GM18517 (cell line): ENCODE data around the gene CDK6.
"Not testable (repeated sequence)": the region's sequence is repeated elsewhere in the genome, so short reads cannot be mapped to it uniquely, and the experiment has no call there.

Experiments
- ATAC-seq: cut with Tn5 transposase; IDR thresholded peaks from one replicate; pipeline ENCODE4 v1.9.1; 2021; ENCODE audit warnings: mild to moderate bottlenecking, moderate library complexity; ENCODE audit not compliant: unreplicated experiment

CDK6 gene

DNA sequence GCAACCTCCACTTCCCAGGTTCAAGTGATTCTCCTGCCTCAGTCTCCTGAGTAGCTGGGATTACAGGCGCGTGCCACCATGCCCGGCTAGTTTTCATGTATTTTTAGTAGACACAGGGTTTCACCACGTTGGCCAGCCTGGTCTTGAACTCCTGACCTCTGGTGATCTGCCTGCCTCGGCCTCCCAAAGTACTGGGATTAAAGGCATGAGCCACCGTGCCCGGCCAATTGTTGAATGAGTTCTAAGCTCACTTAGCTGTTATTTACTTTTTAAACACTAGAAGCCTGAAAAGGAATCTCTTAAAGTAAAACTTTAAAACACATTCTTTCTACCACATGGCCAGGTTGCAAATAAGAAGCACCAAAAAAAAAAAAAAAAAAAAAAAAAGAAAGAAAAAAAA, 231.9 kb downstream of the CDK6 start:
- ATAC-seq = not testable (repeated sequence)

DNA sequence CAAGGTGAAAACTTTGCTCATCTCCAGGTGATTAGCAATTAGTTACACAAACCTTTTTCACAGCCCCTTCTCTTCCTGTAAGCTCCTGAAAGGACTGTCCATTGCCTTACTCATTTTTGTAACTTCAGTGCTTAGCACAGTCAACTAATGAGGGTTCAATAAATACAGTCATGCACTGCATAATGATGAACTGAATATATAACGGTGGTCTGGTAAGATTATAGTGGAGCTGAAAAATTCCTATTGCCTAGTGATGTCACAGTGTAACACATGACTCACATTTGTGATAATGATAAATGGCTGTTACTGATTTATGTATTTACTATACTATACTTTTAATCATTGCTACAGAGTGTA, 233.3 kb downstream of the CDK6 start:
- ATAC-seq = no peak

DNA sequence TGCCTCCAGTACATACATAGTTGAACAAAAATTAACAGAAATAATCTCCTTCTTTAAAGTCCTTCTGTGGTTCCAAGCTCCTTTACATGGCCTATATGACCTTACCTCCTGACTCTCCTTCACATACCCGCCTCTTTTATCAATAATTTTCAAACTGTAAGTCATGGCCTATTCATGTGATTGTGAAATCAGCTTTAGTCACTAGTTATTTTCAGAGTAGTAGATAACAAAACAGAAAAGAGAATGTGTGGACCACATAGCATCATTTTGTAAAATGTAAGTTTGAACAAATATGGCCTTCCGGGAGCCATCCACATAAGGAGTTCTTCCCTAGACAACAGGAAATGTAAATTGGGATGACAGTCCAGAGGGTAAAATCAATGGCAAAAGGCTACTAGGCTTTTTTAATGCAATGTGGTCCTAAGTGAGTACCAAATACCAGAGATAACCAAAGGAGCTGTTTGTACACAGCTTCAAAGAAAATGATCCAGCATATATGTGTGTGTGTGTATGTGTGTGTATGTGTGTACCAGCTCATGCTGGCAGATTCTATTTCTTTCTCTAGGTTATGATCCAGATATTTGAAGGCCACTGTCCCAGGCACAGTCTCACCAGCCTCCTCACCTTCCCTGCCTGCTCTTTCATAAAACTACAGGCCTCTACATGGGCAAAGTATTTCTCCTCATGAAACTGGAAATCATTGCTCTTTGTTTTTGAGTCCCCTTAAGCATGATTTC, 233.9 kb downstream of the CDK6 start:
- no peak for ATAC-seq

DNA sequence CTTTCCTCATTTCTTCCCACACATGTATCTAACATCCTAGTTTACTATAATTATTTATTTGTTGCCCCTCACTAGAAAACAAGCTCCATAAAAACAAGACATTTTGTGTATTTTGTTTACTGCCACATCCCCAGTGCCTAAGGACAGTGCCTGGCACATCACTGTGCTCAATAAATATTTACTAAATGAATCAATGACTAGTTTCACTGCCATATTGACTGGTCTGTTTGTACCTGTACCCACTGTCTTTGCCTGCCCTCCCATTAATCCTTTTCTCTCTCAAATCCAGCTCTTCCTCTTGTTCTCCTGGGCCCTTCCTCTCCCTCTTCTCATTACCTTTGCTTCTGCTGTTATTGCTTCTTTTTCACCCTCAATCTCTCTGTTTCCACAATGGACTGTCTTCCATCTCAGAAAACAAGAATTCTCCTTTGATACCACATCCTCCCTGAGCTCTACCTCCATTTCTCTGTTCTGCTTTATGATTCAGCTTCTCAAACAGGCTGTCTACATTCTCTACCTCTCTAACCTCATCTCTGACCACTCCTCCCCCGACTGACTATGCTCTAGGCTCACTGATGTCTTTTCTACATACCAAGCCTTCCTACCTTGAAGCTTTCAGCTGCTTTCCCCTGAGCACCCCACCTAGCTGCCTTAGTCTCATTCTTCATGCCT, 237.9 kb downstream of the CDK6 start:
- ATAC-seq = peak; percentile 57

DNA sequence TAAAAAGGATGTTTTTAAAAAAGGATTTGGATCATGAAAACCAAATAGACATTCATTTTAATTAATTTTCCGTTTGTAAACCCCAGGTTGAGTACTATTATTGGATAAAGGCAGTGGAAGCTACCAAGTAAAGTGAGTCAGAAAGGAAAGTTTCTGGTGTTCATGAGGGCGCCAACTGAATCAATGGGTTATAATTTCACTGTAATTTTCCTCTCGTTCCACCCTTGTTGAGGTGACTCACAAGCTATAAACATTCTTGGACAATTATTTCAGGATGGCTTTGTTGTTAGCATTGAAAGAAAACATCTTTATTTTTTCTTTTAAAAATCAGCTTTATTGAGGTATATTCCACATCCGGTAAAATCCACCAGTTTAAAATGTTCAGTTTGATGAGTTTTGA, 241.1 kb downstream of the CDK6 start:
- ATAC-seq = no peak

DNA sequence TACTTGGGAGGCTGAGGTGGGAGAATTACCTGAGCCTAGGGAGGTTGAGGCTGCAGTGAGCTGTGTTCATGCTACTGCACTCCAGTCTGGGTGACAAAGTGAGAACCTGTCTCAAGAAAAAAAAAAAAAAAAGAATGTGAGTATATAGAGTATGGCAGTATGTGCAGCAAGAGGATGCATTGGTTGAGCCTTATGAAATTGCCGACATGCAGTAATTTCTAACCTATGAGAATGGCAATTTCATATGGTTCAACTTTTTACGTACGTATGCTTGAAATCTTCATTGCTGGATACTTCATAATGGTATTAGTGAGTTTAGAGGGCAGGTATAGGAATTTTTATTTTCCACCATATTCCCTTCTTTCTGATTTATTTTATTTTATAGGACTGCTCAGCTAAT, 241.6 kb downstream of the CDK6 start:
- ATAC-seq = no peak

DNA sequence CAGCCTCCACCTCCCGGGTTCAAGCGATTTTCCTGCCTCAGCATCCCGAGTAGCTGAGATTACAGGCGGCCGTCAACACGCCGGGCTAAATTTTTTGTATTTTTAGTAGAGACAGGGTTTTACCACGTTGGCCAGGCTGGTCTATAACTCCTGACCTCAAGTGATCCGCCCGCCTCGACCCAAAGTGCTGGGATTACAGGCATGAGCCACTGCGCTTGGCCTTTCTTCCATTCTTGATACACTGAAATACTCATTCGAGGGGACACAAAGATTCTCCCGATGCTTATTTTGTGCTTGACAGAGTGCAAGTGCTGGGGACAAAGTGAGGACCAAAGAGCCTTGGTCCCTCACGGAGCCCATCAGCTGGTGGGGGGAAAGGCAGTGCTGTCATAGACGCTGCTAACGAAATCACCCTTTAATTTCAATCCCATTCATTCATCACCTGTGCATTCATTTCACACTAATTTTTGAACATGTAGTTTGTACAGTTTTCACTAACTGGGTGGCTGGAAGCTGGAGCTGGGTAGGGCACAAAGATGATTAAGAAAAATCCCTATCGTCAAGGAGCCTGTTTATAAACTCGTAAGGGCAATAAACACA, 245.6 kb downstream of the CDK6 start:
- no peak for ATAC-seq

DNA sequence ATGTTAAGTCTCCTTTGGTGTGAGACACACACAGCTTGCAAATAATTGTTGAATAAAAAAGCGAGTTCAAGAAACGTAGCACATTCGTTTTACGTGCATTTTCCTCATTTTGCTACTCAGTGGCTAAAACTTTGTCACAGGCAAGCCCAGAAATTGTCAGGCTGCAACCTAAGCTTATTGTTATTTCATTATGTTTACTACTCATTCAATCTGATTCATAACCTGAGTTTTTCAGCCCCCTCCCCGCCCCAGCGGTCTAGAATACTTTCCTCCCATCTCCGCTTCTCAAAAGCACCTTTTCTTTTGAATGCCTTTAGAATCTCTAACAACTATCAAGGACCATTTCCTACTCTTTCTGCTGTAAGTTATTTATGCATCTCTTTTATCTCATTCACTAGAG, 247.3 kb downstream of the CDK6 start:
- ATAC-seq = no peak

DNA sequence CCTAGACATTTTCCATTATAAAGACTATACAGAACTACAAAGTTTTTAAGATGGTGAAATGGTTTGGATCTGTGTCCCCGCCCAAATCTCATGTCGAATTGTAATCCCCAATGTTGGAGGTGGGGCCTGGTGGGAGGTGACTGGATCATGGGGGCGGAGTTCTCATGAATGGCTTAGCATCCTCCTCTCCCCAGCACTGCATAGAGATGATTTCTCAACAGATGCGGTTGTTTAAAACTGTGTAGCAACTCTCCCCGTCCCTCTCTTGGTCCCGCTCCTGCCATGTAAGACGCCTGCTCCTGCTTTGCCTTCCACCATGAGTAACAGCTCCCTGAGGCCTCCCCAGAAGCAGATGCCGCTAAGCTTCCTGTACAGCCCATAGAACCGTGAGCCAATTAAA, 247.8 kb downstream of the CDK6 start:
- ATAC-seq = no peak

DNA sequence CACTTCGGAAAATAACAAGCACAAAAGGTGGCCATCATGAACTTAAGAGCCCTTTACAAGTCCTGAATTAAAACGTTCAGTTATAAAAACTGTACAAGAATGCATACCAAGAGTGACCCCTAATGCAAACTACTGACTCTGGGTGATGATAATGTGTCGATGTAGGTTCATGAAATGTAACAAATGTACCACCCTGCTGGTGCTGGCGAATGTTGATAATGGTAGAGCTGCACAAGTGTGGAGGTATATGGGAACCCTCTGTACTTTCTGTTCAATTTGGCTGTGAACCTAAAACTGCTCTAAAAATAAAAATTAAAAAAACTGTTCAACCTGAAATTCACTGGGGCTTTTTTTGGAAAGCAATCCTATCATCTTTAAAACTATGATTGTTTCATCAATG, 249.5 kb downstream of the CDK6 start:
- no peak for ATAC-seq

DNA sequence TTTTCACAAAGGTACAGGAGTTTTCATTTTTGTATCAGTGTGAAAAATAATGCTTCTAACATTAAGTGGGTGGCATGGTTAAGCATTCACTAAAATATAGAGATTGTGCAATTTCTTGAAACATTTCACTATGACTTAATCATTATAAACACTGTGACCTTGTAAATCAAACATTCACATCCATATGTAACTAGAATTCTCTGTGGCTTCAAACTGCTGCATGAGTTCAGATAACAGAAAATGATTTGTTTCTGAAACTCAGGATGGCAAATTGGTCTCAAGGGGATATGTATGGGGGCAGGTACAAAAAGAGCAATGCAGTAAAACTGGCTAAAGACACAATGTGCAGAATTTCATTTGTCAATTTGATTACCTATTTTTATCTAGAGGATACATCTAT, 250.0 kb downstream of the CDK6 start:
- ATAC-seq = no peak

DNA sequence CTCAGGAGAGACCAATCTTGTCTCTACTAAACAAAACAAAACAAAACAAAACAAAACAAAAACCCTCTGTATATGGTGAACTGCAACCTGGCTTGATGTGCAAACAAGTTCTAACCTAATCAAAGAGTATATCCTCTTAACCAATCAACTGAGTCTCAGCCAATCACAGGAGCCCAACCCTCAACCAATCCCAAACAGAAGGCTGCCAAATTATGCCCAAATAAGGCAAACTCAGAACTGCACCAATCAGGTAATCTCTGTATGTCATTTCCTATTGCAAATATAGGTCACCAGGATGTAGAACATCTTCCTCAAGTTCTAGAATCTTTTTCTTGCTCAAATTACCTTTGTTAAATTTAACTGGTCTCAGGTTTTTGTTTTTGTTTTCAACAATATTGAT, 251.4 kb downstream of the CDK6 start:
- ATAC-seq = no peak

DNA sequence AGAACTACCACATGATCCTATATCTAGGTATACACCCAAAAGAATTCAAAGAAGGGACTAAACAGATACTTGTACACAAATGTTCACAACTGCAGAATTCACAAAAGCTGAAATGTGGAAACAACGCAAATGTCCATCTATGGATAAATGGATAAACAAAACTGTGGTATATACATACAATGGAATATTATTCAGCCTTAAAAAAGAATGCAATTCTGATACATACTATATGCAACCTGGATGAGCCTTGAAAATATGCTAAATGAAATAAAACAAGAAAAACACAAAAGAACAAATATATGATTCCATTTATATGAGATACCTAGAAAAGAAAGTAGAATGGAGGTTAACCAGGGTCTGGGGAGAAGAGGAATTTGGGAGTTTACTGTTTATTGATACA, 253.4 kb downstream of the CDK6 start:
- no peak for ATAC-seq

DNA sequence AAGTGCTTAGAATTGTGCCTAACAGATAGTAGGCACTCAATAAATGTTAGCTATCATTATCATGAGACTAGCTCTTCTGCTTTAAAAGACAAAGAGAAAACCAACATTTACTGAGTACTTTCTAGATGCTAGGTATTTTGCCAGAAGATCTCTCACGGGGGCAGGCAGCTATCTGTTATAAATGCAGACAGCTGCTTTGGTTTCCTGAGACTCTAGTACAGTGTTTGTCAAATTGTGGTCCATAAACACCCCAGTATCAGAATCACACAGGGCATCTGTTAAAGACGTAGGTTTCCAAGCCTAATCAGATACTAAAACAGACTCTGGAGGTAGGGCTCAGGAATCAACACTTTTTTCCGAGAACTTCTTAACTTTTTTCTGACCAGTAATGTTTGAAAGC, 260.1 kb downstream of the CDK6 start:
- ATAC-seq = no peak

DNA sequence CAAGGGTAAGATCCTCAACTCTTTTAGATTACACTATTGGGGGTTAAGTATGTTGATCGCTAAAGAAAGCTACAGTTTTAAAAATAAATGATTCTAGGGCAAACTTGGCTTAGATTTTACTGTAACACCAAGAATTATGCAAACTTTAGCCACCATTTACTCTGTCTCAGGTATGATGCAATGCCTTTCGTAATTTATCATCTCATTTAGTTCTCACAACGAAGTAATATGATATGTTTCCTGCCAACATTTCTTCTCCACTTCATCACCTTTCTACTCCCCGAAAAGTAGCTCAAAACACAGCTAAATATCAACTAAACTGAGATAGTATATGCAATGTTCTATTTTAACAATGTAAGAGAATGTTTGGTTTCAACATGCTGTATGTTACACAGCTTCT, 267.2 kb downstream of the CDK6 start:
- ATAC-seq = no peak

DNA sequence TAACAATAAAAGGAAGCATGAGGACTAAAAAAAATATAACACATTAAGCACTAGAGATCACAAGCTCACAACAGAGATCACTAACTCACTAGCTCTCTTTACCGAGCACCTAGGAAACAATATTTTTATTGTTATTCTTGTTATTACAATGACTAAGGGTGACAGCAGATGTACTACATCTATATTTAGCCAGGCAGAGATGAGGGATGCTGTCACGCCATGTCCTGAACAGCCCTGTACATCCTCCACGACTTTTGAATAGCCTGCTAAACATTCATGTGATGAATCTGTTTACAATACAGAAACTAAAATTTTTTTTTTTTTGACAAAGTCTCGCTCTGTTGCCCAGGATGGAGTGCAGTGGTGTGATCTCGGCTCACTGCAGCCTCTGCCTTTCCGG, 268.9 kb downstream of the CDK6 start:
- no peak for ATAC-seq

DNA sequence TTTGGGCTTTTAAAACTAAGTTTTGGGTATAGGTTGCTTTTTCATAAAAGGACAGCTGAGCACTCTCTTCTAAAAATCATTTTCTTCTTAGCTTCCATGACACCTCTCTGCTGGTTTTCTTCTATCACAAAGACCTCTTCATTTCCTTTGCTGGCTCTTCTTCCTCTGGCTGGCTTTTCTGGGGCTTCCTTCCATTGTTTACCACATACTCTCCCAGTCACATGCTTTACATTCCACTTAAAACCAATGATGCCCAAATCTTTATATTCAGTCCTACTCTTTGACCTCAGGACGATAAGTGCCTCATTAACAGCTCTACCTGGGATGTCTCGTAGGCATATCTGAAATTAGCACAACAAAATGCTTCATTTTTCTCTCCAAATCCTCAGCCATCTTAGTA, 273.0 kb downstream of the CDK6 start:
- ATAC-seq = no peak

DNA sequence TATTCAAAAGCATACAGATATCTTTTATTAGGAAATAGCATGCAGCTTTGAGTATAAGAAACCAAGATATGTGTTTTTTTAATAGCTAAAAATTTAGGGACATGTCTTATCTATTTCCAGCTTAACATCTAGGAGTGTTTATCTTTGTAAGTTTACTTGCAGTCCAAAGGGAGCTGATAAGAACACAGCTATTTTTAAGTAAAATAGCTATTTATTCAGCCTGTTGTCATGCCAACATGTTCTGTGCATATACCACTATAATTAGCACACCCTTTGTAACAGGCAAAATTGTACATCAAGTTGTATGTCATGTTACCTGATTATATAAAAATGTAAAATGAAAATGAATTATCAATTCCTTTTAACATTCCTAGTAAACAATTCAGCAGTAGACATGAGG, 275.8 kb downstream of the CDK6 start:
- no peak for ATAC-seq

DNA sequence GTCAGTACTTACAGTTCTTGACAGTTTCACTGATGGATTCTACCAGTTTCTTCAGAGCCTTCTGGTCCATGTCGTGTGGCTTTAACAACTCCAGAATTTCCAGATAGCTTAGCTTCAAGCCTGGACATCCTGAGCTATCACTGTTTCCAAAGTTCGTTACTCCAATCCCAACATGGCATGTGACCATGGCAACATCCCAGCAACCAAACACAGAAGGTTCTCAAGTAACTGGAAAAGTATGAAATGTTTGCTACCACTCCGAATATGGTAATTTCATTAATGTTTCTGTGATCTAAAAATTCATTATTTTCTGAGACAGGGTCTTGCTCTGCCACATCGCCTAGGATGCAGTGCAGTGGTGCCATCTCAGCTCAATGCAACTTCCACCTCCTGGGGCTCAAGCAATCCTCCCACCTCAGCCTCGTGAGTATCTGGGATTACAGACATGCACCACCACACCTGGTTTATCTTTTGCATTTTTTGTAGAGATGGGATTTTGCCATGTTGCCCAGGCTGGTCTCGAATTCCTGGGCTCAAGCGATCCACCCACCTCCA, 278.5 kb downstream of the CDK6 start:
- ATAC-seq = no peak

DNA sequence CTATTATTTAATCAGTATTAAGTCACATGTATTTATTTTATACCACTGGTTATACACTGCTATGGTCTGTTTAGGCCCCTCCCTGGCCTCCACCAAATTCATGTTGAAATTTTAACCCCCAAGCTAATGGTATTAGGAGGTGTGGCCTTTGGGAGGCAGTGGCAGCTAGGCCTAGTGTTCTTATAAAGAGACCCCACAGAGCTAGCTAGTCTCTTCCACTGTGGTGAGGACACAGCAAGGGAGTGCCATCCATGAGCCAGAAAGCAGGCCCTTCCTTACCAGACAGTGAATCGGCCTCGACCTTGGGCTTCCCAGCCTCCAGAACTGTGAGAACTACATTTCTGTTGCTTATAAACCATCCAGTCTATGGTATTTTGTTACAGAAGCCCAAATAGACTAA, 279.1 kb downstream of the CDK6 start:
- no peak for ATAC-seq
